ELF-1 (cell line): ENCODE results near the gene SORCS2.

Source experiments
- DNase-seq: peaks from one replicate; pipeline ENCODE4 v3.0.0-alpha.2; 2016; ENCODE audit warnings: low read depth, low spot score

The SORCS2 gene

DNA sequence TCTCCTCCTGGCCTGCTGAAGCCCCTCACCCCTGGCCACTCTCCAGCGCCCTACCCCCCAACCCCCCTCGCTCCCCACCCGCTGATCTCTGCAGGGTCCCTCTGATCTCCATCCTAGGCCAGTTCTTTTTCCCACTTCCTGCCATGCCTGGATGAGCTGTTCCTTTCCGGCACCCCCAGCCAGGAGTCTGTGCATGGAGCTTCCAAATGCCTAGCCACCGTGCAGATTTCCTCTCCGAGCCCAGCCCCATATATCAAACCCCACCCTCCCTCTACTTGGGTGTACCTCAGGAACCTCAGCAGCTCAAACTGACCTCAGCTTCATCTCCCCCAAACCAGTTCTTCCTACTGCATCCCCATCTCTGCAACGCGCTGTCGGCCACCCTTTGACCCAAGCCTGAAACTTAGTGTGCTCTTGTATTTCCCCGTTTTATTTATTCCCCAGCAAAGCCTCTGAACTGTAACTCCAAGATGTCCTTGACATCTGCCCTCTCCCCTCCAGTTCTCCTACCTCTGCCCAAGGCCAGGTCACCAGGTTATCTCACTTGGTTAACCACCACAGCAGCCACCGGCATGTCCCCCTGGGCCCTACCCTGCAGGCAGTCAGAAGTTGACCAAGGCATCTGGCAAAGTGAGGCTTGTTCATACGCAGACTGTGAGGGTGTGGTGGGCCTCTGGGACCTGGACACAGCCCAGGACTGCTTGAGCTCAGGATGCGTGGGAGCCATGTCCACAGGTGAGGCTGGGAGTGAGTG lies 437.3 kb downstream of the SORCS2 start:
- no peak for DNase-seq

DNA sequence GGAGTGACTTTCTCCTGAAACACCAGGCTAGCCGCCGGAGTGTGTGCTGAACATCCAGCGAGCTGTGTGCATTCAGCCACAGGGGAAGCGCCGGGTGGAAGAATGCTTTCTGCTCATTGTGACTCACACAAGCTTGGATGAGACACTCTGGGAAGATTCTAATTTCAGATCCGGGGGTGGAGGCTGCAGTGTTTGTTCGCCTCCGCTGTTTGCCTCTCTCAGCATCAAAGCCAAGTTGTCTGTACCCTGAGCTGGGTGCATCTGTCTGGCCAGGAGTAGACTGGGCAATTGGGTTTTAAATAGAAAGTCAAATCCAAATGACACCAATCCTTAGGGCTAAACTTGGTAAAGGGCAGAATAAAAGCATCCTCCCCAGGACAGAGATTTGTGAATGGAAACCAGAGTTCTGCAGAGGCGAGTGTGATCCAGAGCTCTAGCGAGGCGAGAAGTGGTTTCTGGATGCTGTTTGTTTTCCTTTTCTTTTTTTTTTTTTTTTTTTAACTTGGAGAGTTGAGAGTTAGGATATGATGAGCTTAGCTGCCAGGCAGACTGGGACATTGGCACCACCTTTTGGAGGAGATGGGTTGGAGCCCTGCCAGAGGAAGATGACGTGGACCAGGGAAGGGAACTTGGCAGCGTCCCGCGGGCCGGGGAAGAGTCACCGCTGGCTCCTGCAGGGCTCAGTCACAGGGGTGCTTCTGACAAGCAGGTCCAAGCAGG lies 438.4 kb downstream of the SORCS2 start:
- no peak for DNase-seq

DNA sequence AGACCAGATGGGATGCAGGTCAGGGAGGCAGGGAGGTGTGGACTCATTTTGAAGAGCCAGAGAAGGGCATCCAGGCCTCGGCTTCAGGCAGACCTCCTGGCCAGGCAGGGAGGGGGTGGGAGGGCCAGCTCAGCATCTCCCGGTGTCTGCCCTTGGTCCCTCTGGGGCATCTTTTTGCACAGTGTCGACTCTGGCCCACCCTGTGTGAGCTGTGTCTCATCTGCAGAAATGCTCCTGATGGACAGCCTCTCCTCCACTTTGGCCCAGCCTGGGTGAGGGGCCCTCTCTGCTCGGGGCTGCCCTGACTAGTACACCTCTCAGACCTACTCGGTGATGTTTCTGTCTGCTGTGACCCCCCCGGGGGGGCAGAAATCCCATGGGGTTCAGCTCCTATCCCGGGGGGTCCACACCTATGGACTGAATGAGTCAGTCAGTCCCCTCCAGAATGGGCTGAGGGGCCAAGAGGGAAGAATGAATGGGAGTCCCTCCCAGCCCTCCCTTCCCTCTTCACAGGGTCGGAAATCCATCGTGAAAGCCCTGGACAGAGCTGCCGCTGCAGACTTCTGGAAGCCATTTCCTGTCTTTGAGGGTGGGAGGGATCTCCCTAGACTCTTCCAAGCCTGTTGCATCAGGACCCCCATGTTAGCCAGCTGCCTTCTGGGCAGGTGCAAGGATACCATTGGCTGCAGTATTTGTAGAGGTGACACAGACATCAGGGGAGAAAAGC lies 439.1 kb downstream of the SORCS2 start:
- no peak for DNase-seq

DNA sequence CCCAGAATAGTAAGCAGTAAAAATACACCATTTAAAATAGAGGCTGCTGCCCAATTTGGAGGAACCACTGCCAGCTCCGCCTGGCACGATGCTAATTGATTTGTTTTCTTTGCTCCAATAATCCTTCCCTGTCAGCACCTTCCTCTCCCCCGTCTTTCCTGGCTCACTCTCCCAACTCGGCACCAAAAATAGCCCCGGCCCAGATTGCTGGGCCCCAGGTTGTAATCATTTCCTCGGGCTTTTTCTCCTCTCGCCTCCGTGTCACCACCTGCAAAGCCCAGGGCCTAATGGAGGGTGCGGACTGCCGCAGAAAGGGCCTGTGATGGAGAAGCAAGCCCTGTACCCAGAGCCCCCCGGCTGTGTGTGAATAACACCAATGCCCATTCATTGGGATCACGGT lies 440.0 kb downstream of the SORCS2 start:
- no peak for DNase-seq

DNA sequence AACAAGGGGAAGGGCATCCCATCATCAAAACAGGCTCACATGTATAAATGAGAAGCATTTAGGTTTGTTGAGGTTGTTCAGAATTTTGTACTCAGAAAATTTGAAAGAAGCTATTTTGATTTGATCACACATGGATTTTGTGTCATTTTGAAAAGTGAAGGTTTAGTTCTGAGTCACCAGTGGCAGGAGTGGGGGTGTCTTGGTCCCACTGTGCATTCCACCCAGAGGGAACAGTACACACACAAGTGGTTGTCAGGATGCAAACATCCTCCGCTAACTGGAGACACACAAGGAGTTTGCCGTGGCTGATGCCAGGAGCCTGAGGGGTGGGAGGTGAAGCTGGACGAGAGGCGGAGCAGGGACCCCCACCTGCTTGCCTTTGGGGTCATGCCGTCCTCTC lies 440.6 kb downstream of the SORCS2 start:
- no peak for DNase-seq

DNA sequence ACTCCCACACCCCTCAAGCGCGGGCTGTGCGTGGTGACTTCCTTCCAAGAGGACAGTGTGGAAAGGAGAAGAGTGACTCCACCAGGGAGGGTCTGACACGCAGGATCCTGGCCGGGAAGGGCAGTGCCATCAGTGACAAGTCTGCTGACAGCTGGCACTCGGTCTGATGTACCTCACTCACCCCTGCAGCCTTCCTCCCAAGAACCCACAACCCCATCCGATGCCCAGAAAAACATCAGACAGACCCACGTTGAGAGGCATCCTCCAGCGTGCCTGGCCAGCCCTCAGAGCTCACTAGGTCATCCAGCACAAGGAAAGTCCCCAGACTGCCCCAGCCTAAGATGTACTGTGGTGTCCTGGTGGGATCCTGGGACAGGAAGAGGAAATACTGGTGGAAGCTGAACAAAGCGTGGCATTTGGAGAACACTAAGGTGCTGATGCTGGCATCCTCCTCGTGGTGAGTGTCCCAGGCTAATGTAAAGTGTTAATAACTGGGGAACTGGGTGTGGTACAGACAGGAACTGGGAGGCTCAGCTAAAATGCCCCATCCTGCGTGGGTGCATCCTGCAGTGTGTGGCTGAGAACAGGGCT lies 442.4 kb downstream of the SORCS2 start:
- DNase-seq, result no peak

DNA sequence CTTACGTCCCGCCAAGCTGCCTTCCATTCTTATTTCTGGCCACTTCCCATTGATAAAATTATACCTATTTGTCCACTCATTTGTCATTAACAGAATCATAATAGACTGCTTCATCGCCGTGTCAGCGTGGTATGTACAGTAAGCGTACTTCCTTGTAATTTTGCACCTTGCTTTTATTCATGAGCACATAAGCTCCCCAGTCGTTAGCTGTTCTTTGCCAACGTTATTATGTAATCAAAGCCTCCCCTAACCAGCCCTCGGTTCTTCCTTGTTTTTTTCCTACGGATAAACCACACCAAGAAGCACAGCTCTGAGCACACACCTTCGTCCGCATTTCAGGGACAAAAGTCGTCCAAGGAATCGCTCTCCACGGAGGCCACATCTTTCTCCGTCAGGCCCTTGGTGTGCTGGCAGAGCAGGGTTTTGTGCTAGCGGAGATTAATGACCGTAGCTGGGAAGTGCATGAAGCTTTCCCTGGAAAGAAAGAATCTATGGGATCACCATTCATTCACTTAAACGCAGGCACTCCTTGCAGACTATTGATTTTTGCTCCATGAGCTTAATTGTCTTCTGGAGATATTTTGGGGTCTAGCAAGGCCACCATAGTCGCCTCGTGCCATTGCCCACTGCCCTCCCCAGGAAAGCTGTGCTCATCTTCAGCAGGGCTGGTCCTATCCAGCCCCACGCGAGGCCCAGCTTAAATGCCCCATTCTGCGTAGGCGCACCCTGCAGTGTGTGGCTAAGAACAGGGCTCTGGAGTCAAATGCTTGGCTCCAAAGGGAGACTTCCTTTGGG lies 443.3 kb downstream of the SORCS2 start:
- no peak for DNase-seq

DNA sequence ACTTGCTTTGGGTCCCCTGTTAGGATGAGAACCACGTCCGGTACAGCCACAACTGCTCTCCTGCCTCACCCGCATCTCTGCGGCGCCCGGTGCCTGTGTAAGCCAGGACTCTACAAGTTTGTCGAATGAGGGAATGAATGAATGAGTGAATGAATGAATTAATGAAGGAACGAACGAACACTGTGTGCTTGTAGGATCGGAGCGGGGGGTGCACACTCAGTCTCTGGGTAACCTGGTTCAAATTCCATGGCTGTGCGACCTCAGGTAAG lies 443.8 kb downstream of the SORCS2 start:
- DNase-seq, result no peak

DNA sequence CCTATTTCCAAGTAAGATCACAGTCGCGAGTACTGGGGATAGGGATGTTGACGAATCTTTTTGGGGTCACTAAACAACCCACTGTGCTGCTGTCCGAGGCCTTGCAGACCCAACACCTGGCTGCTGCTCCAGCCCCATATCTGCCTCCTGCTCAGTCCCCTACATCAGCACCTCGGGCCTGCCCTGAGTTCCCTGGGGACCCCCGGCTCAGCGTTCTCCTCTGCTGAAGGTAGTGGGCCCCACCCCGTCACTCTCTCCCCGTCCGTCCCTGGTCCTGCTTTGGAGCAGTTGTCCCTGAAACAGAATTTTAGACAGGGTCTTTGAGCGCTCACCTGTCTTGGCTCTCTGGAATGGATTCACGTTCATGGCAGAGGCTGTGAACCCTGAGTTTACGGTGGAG lies 444.8 kb downstream of the SORCS2 start:
- DNase-seq, result no peak

DNA sequence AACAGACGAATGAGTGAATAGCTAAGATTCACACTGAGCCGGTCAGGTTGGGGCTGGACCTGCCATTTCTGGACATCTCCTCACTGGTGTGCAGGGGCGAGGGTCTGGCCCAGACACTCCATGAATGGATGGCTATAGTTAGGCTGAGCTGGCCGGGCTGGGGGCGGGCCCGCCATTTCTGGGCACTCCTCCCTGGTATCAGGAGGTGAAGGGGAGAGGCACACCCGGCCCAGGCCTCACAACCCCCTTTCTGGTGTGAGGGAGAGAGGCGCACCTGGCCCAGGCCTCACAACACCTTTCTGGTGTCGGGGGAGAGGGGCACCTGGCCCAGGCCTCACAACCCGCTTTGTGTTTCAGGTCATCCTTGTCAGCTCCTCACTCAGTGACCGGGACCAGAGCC lies 445.6 kb downstream of the SORCS2 start:
- no peak for DNase-seq

DNA sequence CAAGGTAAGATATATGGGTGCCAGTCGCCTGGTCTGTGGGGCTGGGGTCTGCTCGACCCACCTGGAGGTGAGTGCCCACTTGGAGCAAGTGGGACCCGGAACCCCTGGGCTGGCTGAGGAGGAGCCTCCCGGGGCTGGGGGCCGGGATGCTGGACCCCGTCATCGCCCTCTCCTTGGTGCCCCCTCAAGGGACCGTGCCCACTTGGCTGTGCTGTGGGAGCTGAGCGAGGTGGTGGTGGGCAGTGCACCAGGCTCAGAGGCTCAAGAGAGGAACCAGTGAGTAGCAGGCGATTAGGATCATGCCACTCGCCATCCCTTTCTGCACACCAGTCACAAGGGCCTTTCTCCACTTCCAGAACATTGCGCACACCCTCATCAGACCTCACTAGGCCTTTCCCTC lies 446.2 kb downstream of the SORCS2 start:
- no peak for DNase-seq

DNA sequence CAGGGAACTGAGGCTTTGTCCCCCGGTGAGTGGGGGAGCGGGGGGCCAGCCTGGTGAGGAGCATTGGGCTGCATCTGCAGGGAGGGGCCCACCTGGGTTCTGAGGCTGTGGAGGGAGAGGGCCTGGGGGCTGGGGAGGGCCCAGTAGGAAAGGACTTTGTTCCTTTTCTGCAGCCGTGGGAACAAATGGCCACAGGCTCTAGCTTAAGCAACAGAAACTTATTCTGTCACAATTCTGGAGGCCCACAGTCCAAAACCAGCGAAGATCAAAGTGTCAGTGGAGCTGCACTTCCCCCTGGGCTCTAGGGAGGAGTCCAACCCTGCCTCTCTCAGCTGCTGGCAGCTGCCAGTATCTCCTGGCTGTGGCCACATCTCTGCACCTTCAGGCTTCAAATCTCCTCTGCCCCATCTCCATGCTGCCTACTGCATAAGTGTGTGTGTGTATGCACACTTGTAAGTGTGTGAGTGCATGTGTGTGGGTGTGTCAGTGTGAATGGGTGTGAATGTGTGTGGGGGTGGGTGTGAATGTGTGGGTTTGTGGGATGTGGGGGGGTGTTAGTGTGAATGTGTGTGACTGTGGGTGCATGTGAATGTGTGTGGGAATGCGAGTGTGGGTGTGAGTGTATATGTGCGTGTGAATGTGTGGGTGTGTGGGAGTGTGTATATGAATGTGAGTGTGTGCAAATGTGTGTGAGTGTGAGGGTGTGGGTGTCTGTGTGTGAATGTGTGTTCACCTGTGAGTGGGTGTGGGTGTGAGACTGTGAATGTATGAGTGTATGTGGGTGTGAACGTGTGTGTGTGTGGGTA lies 446.8 kb downstream of the SORCS2 start:
- no peak for DNase-seq

DNA sequence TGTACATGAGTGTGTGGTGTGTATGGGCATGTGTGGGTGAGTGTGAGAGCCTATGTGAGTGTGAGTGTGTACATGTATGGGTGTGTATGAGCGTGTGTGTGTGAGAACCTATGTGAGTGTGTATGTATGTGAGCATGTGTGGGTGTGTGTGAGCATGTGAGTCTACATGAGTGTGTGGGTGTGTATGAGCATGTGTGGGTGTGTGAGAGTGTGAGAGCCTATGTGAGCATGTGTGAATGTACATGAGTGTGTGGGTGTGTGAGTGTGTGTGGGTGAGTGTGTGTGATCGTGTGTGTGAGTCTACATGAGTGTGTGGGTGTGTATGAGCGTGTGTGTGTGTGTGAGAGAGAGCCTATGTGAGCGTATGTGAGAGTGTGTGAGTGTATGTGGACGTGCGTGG lies 447.8 kb downstream of the SORCS2 start:
- no peak for DNase-seq

DNA sequence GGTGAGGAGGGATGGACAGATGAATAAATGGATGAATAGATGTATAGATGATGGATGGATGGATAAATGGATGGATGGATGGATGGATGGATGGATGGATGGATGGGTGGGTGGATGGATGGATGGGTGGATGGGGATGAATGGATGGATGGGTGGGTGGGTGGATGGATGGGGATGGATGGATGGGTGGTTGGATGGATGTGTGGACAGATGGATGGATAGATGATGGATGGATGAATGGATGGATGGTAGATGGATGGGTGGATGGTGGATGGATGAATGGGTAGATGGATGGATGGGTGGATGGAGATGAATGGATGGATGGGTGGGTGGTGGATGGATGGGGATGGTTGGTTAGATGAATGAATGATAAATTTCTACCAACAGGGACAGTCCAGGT lies 449.4 kb downstream of the SORCS2 start:
- DNase-seq, result no peak

DNA sequence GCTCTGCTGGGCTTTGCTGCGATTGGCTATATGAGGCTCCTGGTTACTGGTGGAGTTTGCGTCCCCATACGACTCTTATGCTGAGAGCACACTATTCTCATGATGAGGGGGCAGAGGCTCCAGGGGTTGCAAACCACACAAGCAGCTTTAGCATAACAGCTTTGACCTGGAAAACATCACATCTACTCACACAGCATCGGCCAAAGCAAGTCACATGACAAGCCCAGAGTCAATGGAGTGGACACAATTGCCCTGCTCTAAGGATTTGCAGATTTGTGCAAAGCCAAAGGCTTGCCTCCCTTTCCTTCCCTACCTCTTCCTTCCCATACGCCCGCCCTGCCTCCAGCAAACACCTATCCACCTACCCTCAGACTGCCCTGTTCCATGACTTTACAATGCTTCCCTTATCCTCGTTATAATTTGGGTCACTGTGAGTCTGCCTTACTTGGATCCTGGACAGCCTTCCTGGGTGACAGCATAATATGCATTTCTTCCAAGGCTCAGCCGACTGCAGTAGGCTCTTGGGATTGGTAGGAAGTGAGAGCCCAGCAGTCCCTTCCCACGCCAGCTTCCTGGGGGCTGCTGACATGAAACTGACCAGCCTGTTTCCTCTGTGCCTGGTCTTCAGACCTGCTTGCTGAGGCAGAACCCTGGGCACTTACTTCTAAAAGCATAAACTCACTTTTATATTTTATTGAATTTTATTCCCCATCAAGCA lies 450.6 kb downstream of the SORCS2 start:
- no peak for DNase-seq

DNA sequence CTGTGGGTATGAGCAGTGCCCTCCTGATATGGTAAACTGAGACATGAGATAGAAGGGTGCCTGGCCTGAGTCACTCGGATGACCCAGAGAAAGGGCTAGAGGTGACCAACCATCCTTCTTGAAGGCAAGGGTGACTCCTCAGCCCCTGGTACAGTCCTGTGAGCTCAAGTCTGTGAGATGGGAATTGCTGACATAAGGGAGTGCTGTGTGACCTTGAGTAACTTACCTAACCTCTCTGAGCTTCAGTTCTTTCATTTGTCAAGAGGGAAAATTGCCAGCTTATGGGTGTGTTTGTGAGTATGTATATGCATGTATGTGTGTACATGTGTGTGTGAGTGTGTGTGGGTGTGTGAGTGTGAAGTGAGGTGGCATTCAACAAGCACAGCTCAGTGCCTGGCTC lies 452.8 kb downstream of the SORCS2 start:
- DNase-seq, result no peak

DNA sequence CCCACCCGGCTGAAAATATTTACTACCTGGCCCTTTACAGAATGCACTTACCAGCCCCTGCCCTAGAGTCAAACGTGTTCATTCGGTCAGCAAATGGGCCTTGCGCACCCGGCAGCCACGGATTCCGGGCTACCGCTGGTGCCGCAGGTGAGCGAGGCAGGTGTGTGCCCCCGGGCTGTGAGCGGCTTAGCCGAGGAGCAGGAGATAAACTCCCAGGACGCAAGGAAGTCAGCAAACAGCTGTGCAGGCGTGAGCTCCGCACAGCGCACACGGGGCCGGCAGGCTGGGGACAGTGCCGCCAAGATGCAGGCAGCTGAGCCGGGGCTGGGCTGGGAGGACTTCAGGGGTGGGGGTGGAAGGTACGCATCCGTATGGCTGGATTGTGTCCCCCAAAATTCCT lies 453.6 kb downstream of the SORCS2 start:
- DNase-seq, result no peak

DNA sequence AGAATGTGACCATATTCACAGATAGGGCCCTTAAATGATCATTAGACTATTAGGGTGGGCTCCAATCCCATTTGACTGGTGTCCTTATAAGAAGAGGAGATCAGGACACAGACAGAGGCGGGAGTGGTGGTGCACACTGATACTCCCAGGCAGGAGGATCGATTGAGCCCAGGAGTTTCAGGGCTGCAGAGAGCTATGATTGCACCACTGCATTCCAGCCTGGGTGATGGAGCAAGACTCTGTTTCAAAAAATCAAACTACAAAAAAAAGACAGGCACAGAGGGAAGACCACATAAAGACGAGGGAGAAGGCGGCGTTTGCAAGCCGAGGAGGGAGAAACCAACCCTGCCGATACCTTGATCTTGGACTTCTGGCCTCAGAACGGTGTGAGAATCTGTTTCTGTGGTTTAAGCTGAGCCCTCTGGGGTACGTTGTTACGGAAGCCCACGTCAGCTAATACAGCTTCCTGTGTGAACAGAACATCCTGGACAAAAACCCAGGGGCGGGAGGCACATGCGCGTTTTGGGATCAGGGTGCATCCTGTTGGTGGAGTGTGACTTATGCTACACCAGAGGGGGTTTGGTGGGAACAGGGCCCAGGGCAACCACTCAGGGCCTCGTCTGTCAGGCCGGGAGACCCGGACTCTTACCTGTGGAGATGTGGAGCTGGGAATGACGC lies 454.2 kb downstream of the SORCS2 start:
- no peak for DNase-seq

DNA sequence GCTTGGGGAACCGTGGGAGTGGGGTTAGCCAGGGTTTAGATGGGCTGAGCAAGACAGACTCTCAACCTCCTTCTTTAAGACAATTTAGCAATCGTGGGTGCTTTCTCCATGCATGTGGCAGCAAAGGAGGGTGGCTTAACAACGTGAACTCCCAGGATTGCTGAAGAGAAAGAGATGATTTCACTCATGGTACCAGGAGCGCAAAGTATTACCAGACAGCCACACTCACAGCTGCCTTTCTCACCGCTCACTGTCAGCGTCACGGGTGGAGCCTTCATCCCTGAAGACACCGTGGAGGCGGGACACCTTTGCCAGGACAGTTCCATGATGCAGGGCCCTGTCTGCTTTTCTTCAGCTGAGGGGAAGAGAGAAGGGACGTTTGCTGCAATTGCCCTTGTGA lies 454.8 kb downstream of the SORCS2 start:
- DNase-seq, result no peak
